GM21447 (cell line): ENCODE results near the gene MYD88.
A peak's percentile ranks its signal among the peaks of the same experiment; 100 is the strongest.

Experiments used
- ATAC-seq: cut with Tn5 transposase; IDR thresholded peaks from one replicate; pipeline ENCODE4 v1.9.1; 2021; ENCODE audit not compliant: unreplicated experiment

MYD88 gene

GRCh38 chr3:38163841-38164642 is 25.6 kb downstream of the MYD88 start:
- ATAC-seq, result no peak

GRCh38 chr3:38164643-38164951 is 26.1 kb downstream of the MYD88 start:
- no peak for ATAC-seq

GRCh38 chr3:38164952-38165721 is 26.7 kb downstream of the MYD88 start, which contains the start of gene OXSR1:
TSS of gene OXSR1 (plus strand) at chr3:38165537. CDS start at chr3:38165877, 340 bp downstream.
- ATAC-seq, result peak; percentile 92

- ATAC-seq, result peak; percentile 2
These were observed 27.4 kb downstream of the MYD88 start for GRCh38 chr3:38165722-38166387.

GRCh38 chr3:38167591-38167990 is 29.1 kb downstream of the MYD88 start:
- no peak for ATAC-seq

- no peak for ATAC-seq
These were observed 29.9 kb downstream of the MYD88 start for GRCh38 chr3:38168151-38169026.

- no peak for ATAC-seq
These were observed 30.5 kb downstream of the MYD88 start for GRCh38 chr3:38169027-38169317.

- no peak for ATAC-seq
These were observed 32.3 kb downstream of the MYD88 start for GRCh38 chr3:38170722-38171121.

GRCh38 chr3:38171622-38172021 is 33.2 kb downstream of the MYD88 start:
- ATAC-seq, result no peak

GRCh38 chr3:38173834-38174418 is 35.5 kb downstream of the MYD88 start:
- peak; percentile 57 for ATAC-seq

- no peak for ATAC-seq
These were observed 38.7 kb downstream of the MYD88 start for GRCh38 chr3:38177181-38177580.

GRCh38 chr3:38186781-38187180 is 48.3 kb downstream of the MYD88 start:
- no peak for ATAC-seq

- ATAC-seq, result no peak
These were observed 52.0 kb downstream of the MYD88 start for GRCh38 chr3:38190481-38190881.
